DMS 273 treated with DMSO at 0.1 percent for 48 hours (cell line): ENCODE results near the gene RAB29.

ENCODE experiments used
- DNase-seq: peaks from one replicate; lab custom pipeline; 2025; lab: John Stamatoyannopoulos, UW

RAB29 gene

GRCh38 chr1:205794011-205794730 lies 18.9 kb upstream of the RAB29 start:
- no peak for DNase-seq

- DNase-seq: no peak
These were observed 17.8 kb upstream of the RAB29 start for GRCh38 chr1:205792961-205793673.

- DNase-seq: no peak
These were observed 17.2 kb upstream of the RAB29 start for GRCh38 chr1:205792481-205792881.

GRCh38 chr1:205791568-205792180 lies 16.4 kb upstream of the RAB29 start:
- peak; percentile 37 for DNase-seq

- no peak for DNase-seq
These were observed 12.1 kb upstream of the RAB29 start for GRCh38 chr1:205787287-205787916.

GRCh38 chr1:205786601-205787000 lies 11.3 kb upstream of the RAB29 start:
- no peak for DNase-seq

GRCh38 chr1:205785446-205785845 lies 10.2 kb upstream of the RAB29 start:
- DNase-seq: no peak

GRCh38 chr1:205783904-205784303 lies 8.6 kb upstream of the RAB29 start:
- DNase-seq: no peak

GRCh38 chr1:205783433-205783795 lies 8.1 kb upstream of the RAB29 start:
- no peak for DNase-seq

GRCh38 chr1:205782627-205783432 lies 7.5 kb upstream of the RAB29 start:
- DNase-seq: no peak

GRCh38 chr1:205780335-205780734 lies 5.1 kb upstream of the RAB29 start:
- DNase-seq: no peak

- DNase-seq: no peak
These were observed 2.7 kb upstream of the RAB29 start for GRCh38 chr1:205777994-205778393.

- DNase-seq: no peak
These were observed 405 bp upstream of the RAB29 start for GRCh38 chr1:205775717-205776056.

- DNase-seq: no peak
These were observed 876 bp downstream of the RAB29 start for GRCh38 chr1:205774198-205775014.

GRCh38 chr1:205772607-205773032 lies 2.7 kb downstream of the RAB29 start:
- DNase-seq: no peak

- DNase-seq: no peak
These were observed 4.7 kb downstream of the RAB29 start for GRCh38 chr1:205770618-205771017.

GRCh38 chr1:205769641-205770365 lies 5.5 kb downstream of the RAB29 start:
- DNase-seq: no peak

GRCh38 chr1:205767248-205767647 lies 8.0 kb downstream of the RAB29 start:
- no peak for DNase-seq

- DNase-seq: no peak
These were observed 8.7 kb downstream of the RAB29 start for GRCh38 chr1:205766570-205766969.

GRCh38 chr1:205766038-205766437 lies 9.2 kb downstream of the RAB29 start:
- no peak for DNase-seq
